Liver (tissue), 9 donors: ENCODE results near the gene MRPS23. TPM values are rescaled to one million over a fixed set of nuclear protein-coding genes. Genes with fewer than 3 reads are reported as not detected.

Source experiments
- DNase-seq: peaks from one replicate; pipeline ENCODE4 v3.0.0-alpha.2; 2017; ENCODE audit warnings: low spot score
- H3K27ac ChIP-seq, 2 donors: one replicate each; pipeline ENCODE4 v1.7.0; 2013; ENCODE audit warnings: inconsistent platforms in 2 of 2, low read length in 2 of 2, control low read depth in 1 of 2, low read depth in 1 of 2, mild to moderate bottlenecking in 1 of 2
- H3K27me3 ChIP-seq, 4 donors: one replicate each; pipeline versions ENCODE4 v1.6.1 to v1.7.0; 2013; ENCODE audit warnings: low read length in 3 of 4, inconsistent platforms in 1 of 4, mild to moderate bottlenecking in 1 of 4, moderate library complexity in 1 of 4; ENCODE audit not compliant: control insufficient read depth in 4 of 4, insufficient read depth in 4 of 4
- H3K36me3 ChIP-seq, 4 donors: one replicate each; pipeline versions ENCODE4 v1.6.1 to v1.7.0; 2013; ENCODE audit warnings: low read length in 3 of 4, mild to moderate bottlenecking in 3 of 4, low read depth in 1 of 4, moderate library complexity in 1 of 4; ENCODE audit not compliant: control insufficient read depth in 4 of 4, insufficient read depth in 3 of 4
- H3K4me1 ChIP-seq, 4 donors: one replicate each; pipeline versions ENCODE4 v1.6.1 to v1.7.0; 2013; ENCODE audit warnings: low read length in 3 of 4, mild to moderate bottlenecking in 3 of 4, moderate library complexity in 1 of 4; ENCODE audit not compliant: control insufficient read depth in 4 of 4, insufficient read depth in 4 of 4
- H3K4me3 ChIP-seq, 3 donors: one replicate each; pipeline versions ENCODE4 v1.6.1 to v1.7.0; 2013; ENCODE audit warnings: low read length in 3 of 3, control low read depth in 1 of 3, low read depth in 1 of 3, mild to moderate bottlenecking in 1 of 3
- H3K9ac ChIP-seq, 2 donors: one replicate each; pipeline ENCODE4 v1.7.0; 2013; ENCODE audit warnings: low read length in 2 of 2, mild to moderate bottlenecking in 2 of 2, moderate library complexity in 2 of 2, control low read depth in 1 of 2, low read depth in 1 of 2
- H3K9me3 ChIP-seq, 4 donors: one replicate each; pipeline versions ENCODE4 v1.6.1 to v1.7.0; 2013; ENCODE audit warnings: low read length in 3 of 4; ENCODE audit not compliant: control insufficient read depth in 4 of 4
- FOXA1 ChIP-seq: IDR thresholded peaks from 2 replicates; pipeline ENCODE4 v1.6.1; 2016; ENCODE audit warnings: antibody characterized with exemption
- FOXA2 ChIP-seq: IDR thresholded peaks from 2 replicates; pipeline ENCODE4 v1.6.1; 2016; ENCODE audit warnings: antibody characterized with exemption
- HNF4A ChIP-seq, 2 donors: conservative IDR thresholded peaks; 2 replicates each; pipeline ENCODE4 v1.6.1; 2016; ENCODE audit warnings: antibody characterized with exemption in 2 of 2, mild to moderate bottlenecking in 2 of 2
- HNF4G ChIP-seq: IDR thresholded peaks from 2 replicates; pipeline ENCODE4 v1.6.1; 2016; ENCODE audit warnings: antibody characterized with exemption
- NR2F2 ChIP-seq: IDR thresholded peaks from 2 replicates; pipeline ENCODE4 v1.6.1; 2016; ENCODE audit warnings: antibody characterized with exemption
- RAD21 ChIP-seq, 2 donors: IDR thresholded peaks; 2 replicates each; pipeline ENCODE4 v1.6.1; 2016; ENCODE audit warnings: antibody characterized with exemption in 2 of 2, mild to moderate bottlenecking in 2 of 2
- RXRA ChIP-seq, 2 donors: IDR thresholded peaks; 2 replicates each; pipeline ENCODE4 v1.6.1; 2017 to 2018; ENCODE audit warnings: antibody characterized with exemption in 2 of 2, mild to moderate bottlenecking in 1 of 2
- WGBS: extraction: QIAGEN DNeasy Blood & Tissue Kit; methylation state at CpG from one replicate; pipeline ENCODE4 v1.1.7; 2013; 5-methylcytosine and 5-hydroxymethylcytosine counted together
- polyA plus RNA-seq, 2 donors: library from polyadenylated mRNA; stranded (reverse) in 1 of 2; unstranded in 1 of 2; fragments of 200-250 nt in 1 of 2; fragments of >200 nt in 1 of 2; fragmentation: Nextera tagmentation in 1 of 2; extraction: Ambion mirVana in 1 of 2; gene quantifications; one replicate each; pipeline versions ENCODE4 v1.2.1 to v1.2.3, GENCODE V29; 2013 to 2015
- total RNA-seq, 2 donors: library from RNA; depleted of rRNA; stranded (reverse); fragments of >200 nt; gene quantifications; one replicate each; pipeline ENCODE4 v1.2.3, GENCODE V29; 2014
- TF ChIP-seq, protein P1 (sequence below): IDR thresholded peaks from 2 replicates; pipeline ENCODE4 v1.6.1; 2016; ENCODE audit warnings: antibody characterized with exemption
- TF ChIP-seq, protein P2 (sequence below): IDR thresholded peaks from 2 replicates; pipeline ENCODE4 v1.6.1; 2016; ENCODE audit warnings: antibody characterized with exemption, mild to moderate bottlenecking
- TF ChIP-seq, protein P3 (sequence below): IDR thresholded peaks from 2 replicates; pipeline ENCODE4 v1.6.1; 2016; ENCODE audit warnings: antibody characterized with exemption
- donor health status: healthy.
- donor health status: healthy.
- donor health status: healthy.
- donor health status: healthy.
- donor health status: healthy.

Gene MRPS23
- total and polyA plus RNA-seq, 4 donors: 9.8 to 24.3 (median 16.9) TPM

DNA sequence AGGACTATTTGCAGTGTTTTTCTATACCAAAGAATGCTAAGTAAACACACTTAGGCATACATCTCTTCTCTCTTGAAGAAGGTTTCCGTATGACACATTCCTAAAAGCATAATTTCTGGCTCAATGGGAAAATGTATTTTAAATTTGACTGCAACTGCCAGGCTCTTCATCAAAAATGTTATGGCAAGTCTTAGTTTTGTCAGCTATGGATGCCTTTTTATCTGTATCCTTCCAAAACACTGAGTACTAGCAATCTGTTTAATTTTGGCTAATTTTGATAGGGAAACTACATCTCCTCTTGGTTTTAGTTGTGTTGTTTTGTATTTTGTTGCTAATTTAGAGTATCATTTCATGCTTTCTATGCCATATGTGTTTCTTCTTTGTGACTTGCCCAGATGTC, 35.4 kb downstream of the MRPS23 start (continued):
- TF ChIP-seq, protein P1, sequence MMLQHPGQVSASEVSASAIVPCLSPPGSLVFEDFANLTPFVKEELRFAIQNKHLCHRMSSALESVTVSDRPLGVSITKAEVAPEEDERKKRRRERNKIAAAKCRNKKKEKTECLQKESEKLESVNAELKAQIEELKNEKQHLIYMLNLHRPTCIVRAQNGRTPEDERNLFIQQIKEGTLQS: no peak

DNA sequence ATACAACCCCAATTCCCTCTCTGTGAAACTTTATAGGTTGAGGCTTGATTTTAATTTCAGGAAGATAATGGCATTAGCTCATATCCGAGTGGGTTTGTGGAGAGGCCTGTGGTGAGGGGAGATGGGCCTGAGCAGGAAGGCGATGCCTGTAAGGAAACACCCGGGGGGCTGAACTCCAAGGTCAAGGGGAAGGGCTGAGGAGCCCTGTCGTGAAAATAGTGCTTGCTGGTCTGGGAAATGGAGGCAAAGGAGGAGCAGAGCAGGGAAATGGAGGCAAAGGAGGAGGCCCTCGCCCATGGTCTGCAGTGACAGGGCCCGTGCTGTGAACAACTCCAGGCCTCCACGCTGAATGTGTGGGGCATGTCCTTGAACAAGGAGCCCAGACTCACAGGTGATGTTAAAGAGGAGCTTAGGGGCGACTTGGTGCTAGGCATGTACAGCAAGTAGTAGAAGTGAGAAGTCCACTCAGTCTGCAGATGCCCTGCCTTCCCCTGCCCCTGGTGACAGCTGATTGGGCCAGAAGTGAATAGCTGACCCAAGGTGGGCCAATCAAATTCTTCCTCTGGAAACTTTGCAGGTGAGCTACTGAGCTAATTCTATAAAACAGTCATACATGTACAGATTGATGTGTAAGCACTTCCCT, 38.1 kb downstream of the MRPS23 start:
- WGBS: 72% methylated on average over 8 of the region's 8 CpGs
- no peak overlapping the region for H3K9ac ChIP-seq
- H3K4me3 ChIP-seq: no peak overlapping the region

DNA sequence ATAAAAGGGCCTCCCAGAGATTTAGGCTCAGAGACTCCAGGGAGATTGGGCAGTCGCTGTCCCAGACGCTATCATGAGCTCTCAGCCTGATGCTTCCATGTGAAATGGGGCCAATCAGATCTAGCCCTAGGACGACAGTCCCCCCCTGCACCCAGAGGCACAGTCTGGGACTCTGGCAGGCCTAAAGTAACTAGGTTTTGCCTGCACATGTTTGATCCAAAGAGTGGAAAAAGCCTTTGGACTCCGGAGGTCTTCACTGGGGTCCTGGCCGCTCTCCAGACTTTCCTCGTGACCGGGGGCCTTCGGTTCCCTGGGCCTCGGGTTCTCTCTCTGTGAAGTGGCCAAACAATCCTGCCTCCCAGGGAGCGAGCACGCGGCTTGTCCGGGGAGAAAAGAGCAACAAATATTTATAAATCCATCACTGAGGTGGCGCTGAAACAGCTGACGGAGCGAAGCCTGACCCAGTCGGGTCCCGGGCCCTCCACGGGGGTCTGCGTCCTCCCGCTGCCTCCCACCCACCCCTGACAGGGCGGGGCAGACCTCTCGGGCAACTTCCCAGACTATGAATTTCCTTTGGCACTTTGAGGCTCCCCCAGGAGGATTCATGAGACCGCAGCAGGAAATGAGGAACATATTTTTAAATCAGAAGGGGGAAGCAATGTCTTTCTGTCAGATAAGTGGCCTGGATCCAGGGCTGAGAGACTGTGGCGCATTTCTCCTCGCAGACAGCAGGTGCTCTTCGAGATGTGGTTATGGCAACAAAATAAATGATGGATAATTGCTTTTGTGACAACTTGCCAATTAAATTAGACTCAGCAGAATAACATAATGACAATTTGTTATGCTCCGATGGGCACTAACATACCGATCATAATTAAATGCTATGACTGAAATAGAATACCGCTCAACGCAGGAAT, 38.9 kb downstream of the MRPS23 start:
- TF ChIP-seq HNF4A (conservative IDR thresholded peaks at IDR 0.05): no peak
- TF ChIP-seq, protein P1: no peak
- peak; percentile 31 for TF ChIP-seq NR2F2
- Histone ChIP-seq H3K4me1 (peaks cover 0 to 6% (median 2%) of the 10 kb centered on the region in 4 donors), H3K9ac (no peak overlapping the region), H3K9me3 (no peaks in the 10 kb centered on the region), H3K36me3 (no peaks in the 10 kb centered on the region), H3K4me3 (no peak overlapping the region), H3K27me3 (peaks cover 0 to 4% (median 0%) of the 10 kb centered on the region in 4 donors), H3K27ac (peak overlapping the region in 1 of 2 donors; percentile 65)
- DNase-seq: no peak
- WGBS: 36% methylated on average over 31 of the region's 31 CpGs

More for the DNA sequence above, 38.1 kb downstream of the MRPS23 start:
- H3K9me3 ChIP-seq: no peaks in the 10 kb centered on the region
- no peak overlapping the region for H3K27ac ChIP-seq
- TF ChIP-seq, protein P2, sequence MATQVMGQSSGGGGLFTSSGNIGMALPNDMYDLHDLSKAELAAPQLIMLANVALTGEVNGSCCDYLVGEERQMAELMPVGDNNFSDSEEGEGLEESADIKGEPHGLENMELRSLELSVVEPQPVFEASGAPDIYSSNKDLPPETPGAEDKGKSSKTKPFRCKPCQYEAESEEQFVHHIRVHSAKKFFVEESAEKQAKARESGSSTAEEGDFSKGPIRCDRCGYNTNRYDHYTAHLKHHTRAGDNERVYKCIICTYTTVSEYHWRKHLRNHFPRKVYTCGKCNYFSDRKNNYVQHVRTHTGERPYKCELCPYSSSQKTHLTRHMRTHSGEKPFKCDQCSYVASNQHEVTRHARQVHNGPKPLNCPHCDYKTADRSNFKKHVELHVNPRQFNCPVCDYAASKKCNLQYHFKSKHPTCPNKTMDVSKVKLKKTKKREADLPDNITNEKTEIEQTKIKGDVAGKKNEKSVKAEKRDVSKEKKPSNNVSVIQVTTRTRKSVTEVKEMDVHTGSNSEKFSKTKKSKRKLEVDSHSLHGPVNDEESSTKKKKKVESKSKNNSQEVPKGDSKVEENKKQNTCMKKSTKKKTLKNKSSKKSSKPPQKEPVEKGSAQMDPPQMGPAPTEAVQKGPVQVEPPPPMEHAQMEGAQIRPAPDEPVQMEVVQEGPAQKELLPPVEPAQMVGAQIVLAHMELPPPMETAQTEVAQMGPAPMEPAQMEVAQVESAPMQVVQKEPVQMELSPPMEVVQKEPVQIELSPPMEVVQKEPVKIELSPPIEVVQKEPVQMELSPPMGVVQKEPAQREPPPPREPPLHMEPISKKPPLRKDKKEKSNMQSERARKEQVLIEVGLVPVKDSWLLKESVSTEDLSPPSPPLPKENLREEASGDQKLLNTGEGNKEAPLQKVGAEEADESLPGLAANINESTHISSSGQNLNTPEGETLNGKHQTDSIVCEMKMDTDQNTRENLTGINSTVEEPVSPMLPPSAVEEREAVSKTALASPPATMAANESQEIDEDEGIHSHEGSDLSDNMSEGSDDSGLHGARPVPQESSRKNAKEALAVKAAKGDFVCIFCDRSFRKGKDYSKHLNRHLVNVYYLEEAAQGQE: no peak
- TF ChIP-seq FOXA2 (no peak), HNF4G (no peak), FOXA1 (no peak), RXRA (IDR thresholded peaks at IDR 0.05) (no peak), RAD21 (IDR thresholded peaks at IDR 0.05) (no peak)
- TF ChIP-seq, protein P1: no peak
- TF ChIP-seq, protein P3, sequence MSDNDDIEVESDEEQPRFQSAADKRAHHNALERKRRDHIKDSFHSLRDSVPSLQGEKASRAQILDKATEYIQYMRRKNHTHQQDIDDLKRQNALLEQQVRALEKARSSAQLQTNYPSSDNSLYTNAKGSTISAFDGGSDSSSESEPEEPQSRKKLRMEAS: no peak
- peaks cover 0 to 6% (median 2%) of the 10 kb centered on the region in 4 donors for H3K4me1 ChIP-seq
- H3K27me3 ChIP-seq: peaks cover 0 to 4% (median 0%) of the 10 kb centered on the region in 4 donors
- DNase-seq: no peak
- no peaks in the 10 kb centered on the region for H3K36me3 ChIP-seq
